ENCODE results near the gene HMOX2.

HMOX2 gene

GRCh38 chr16:4435337-4436067 lies 40.7 kb upstream of the HMOX2 start:
- H3F3A ChIP-seq (ENCODE audit: insufficient read depth) = no peaks in the 10 kb centered on the region
- no peak for TF ChIP-seq CTCF (IDR thresholded peaks at IDR 0.05; ENCODE audit: insufficient read depth, low read length, poor library complexity, severe bottlenecking)
- TF ChIP-seq EZH2phosphoT487 (conservative IDR thresholded peaks at IDR 0.05; ENCODE audit: low read length) = no peak
- no peaks in the 10 kb centered on the region for H4K20me1 ChIP-seq (ENCODE audit: low read depth, low read length)
- no peaks in the 10 kb centered on the region for H3K9me3 ChIP-seq (ENCODE audit: insufficient read depth, low read length)
- H3K36me3 ChIP-seq (ENCODE audit: low read length) = peaks cover 24% of the 10 kb centered on the region
- no peak overlapping the region for H3K9ac ChIP-seq (ENCODE audit: low read length)
- no peak overlapping the region for H3K4me3 ChIP-seq (ENCODE audit: insufficient read depth, low read length, poor library complexity, severe bottlenecking)
- no peak overlapping the region for H3K27ac ChIP-seq (ENCODE audit: low read depth, low read length)
- no peak overlapping the region for H2AFZ ChIP-seq (ENCODE audit: low read depth, low read length, severe bottlenecking)
- H3K4me2 ChIP-seq (ENCODE audit: low read depth, low read length, poor library complexity, severe bottlenecking) = no peak overlapping the region
- no peaks in the 10 kb centered on the region for H3K9me2 ChIP-seq (replicated peaks; ENCODE audit: insufficient read depth, low read length)
- no peaks in the 10 kb centered on the region for H3K27me3 ChIP-seq (ENCODE audit: low read length)
- peaks cover 38% of the 10 kb centered on the region for H3K79me2 ChIP-seq (ENCODE audit: insufficient read depth, low read length)

- no peaks in the 10 kb centered on the region for H3K9me3 ChIP-seq (ENCODE audit: insufficient read depth, low read length)
- H3K4me2 ChIP-seq (ENCODE audit: low read depth, low read length, poor library complexity, severe bottlenecking) = no peak overlapping the region
- H2AFZ ChIP-seq (ENCODE audit: low read depth, low read length, severe bottlenecking) = no peak overlapping the region
- no peak overlapping the region for H3K4me3 ChIP-seq (ENCODE audit: insufficient read depth, low read length, poor library complexity, severe bottlenecking)
- H3K9ac ChIP-seq (ENCODE audit: low read length) = no peak overlapping the region
- H4K20me1 ChIP-seq (ENCODE audit: low read depth, low read length) = no peaks in the 10 kb centered on the region
- H3F3A ChIP-seq (ENCODE audit: insufficient read depth) = no peaks in the 10 kb centered on the region
- TF ChIP-seq EZH2phosphoT487 (conservative IDR thresholded peaks at IDR 0.05; ENCODE audit: low read length) = no peak
- no peak for TF ChIP-seq CTCF (IDR thresholded peaks at IDR 0.05; ENCODE audit: insufficient read depth, low read length, poor library complexity, severe bottlenecking)
- no peak overlapping the region for H3K27ac ChIP-seq (ENCODE audit: low read depth, low read length)
- H3K9me2 ChIP-seq (replicated peaks; ENCODE audit: insufficient read depth, low read length) = no peaks in the 10 kb centered on the region
- H3K27me3 ChIP-seq (ENCODE audit: low read length) = no peaks in the 10 kb centered on the region
- H3K79me2 ChIP-seq (ENCODE audit: insufficient read depth, low read length) = peaks cover 20% of the 10 kb centered on the region
- H3K36me3 ChIP-seq (ENCODE audit: low read length) = peaks cover 32% of the 10 kb centered on the region
Measured at GRCh38 chr16:4437366-4437765, 38.8 kb upstream of the HMOX2 start.

GRCh38 chr16:4442371-4442770 lies 33.8 kb upstream of the HMOX2 start:
- H3F3A ChIP-seq (ENCODE audit: insufficient read depth) = no peaks in the 10 kb centered on the region
- H3K79me2 ChIP-seq (ENCODE audit: insufficient read depth, low read length) = no peaks in the 10 kb centered on the region
- H3K36me3 ChIP-seq (ENCODE audit: low read length) = peaks cover 26% of the 10 kb centered on the region
- H3K9me2 ChIP-seq (replicated peaks; ENCODE audit: insufficient read depth, low read length) = no peaks in the 10 kb centered on the region
- H3K9me3 ChIP-seq (ENCODE audit: insufficient read depth, low read length) = no peaks in the 10 kb centered on the region
- no peak overlapping the region for H3K4me2 ChIP-seq (ENCODE audit: low read depth, low read length, poor library complexity, severe bottlenecking)
- no peak overlapping the region for H3K4me3 ChIP-seq (ENCODE audit: insufficient read depth, low read length, poor library complexity, severe bottlenecking)
- no peaks in the 10 kb centered on the region for H4K20me1 ChIP-seq (ENCODE audit: low read depth, low read length)
- H3K27ac ChIP-seq (ENCODE audit: low read depth, low read length) = no peak overlapping the region
- no peaks in the 10 kb centered on the region for H3K27me3 ChIP-seq (ENCODE audit: low read length)
- TF ChIP-seq CTCF (IDR thresholded peaks at IDR 0.05; ENCODE audit: insufficient read depth, low read length, poor library complexity, severe bottlenecking) = no peak
- TF ChIP-seq EZH2phosphoT487 (conservative IDR thresholded peaks at IDR 0.05; ENCODE audit: low read length) = no peak
- H3K9ac ChIP-seq (ENCODE audit: low read length) = no peak overlapping the region
- H2AFZ ChIP-seq (ENCODE audit: low read depth, low read length, severe bottlenecking) = no peak overlapping the region

Measured in SU-DHL-6 (cell line).